Naive thymus-derived CD8-positive, alpha-beta T cell (primary cell): Measurements from ENCODE around the gene ADAMTS17. TPM values are rescaled to one million over a fixed set of nuclear protein-coding genes. Genes with fewer than 3 reads are reported as not detected.

Source experiments
- ATAC-seq, 2 donors: fragments of 150-1000 bp; cut with Tn5 transposase in 1 of 2; sonication (Bioruptor Pico), chemical (Tn5 transposase) in 1 of 2; 1 replicate in 1 of 2; 2 replicates in 1 of 2; pipeline ENCODE4 v1.10.0; 2021; ENCODE audit warnings: mild to moderate bottlenecking in 2 of 2, moderate library complexity in 2 of 2
- POLR2A ChIA-PET: fragments of 350-600 bp; sonication (Branson Sonifier 250); formaldehyde crosslinking; loops from one replicate; lab custom pipeline; 2021; ENCODE audit warnings: antibody characterized with exemption; lab: Charles Lee
- DNase-seq, 10 donors: peaks; one replicate each; pipeline versions ENCODE4 v3.0.0 to v3.0.0-alpha.2; 2020 to 2022
- H3K27ac Mint-ChIP-seq, 10 donors: one replicate each; pipeline ENCODE4 v1.8.0; 2020 to 2022; ENCODE audit warnings: mild to moderate bottlenecking in 10 of 10, mixed read lengths in 10 of 10, moderate library complexity in 4 of 10, inconsistent platforms in 1 of 10
- H3K27me3 Mint-ChIP-seq, 5 donors: one replicate each; pipeline ENCODE4 v1.8.0; 2021 to 2022; ENCODE audit warnings: mixed read lengths in 5 of 5
- H3K36me3 Mint-ChIP-seq, 3 donors: one replicate each; pipeline ENCODE4 v1.8.0; 2020 to 2022; ENCODE audit warnings: mixed read lengths in 3 of 3, mild to moderate bottlenecking in 2 of 3, inconsistent platforms in 1 of 3
- H3K4me1 Mint-ChIP-seq, 4 donors: one replicate each; pipeline ENCODE4 v1.8.0; 2021 to 2022; ENCODE audit warnings: mixed read lengths in 4 of 4
- H3K4me3 Mint-ChIP-seq, 10 donors: one replicate each; pipeline ENCODE4 v1.8.0; 2020 to 2022; ENCODE audit warnings: mild to moderate bottlenecking in 10 of 10, mixed read lengths in 10 of 10, moderate library complexity in 6 of 10, inconsistent platforms in 1 of 10
- H3K9me3 Mint-ChIP-seq, 9 donors: one replicate each; pipeline ENCODE4 v1.8.0; 2020 to 2022; ENCODE audit warnings: mixed read lengths in 9 of 9, mild to moderate bottlenecking in 3 of 9, inconsistent platforms in 1 of 9, moderate library complexity in 1 of 9
- polyA plus RNA-seq, 3 donors: library from polyadenylated mRNA; unstranded; fragments of 300-500 nt; fragmentation: Illumina TruSeq; gene quantifications; one replicate each; pipeline ENCODE4 v1.2.3, GENCODE V29; 2021
- total RNA-seq, 8 experiments: library from RNA in 2 of 8; stranded (reverse) in 2 of 8; gene quantifications; one replicate each; pipeline ENCODE4 v1.2.3 and lab custom pipeline; 2021 to 2026

ADAMTS17 gene
- total and polyA plus RNA-seq, 5 experiments from 2014 or later: 0.20 to 4.6 (median 1.8) TPM

DNA sequence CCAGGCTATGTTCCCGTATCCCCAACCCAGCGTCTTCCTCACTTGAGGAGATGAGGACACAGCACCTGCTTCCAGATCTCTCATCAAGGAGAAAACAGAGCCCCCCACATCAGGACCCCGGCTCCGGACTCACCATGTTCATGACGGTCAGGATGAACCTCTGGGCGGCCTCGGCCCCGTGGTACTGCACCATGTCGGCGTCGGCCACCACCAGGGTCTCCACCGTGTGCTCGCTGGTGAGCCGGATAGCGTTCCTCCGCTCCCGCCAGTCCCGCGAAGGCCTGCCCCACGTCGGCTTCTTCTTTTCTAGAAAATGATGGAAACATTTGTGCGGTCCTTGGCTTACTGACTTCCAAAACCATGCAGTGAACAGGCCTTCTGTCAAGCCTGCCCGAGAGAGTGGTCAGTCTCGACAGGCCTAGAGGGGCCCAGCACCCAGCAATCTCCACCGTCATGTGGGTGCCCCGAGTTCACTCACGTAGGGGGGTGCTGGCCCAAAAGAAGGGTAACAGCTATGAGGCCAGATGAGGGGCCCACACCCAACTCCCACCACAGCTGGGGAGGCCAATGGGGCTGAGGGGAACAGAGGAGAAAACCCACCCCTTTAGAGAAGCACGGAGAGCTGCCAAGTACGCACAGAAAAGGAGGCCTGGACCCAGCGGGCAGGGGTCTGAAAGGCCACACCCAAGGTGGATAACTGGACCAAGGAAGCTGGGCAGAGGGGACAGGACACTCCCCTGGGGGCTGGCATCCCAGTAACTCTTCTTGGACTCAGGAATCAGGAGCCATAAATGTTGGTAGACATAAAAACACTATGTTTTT lies 60.5 kb downstream of the ADAMTS17 start:
- H3K4me1 Mint-ChIP-seq: peaks cover 0 to 15% (median 7%) of the 10 kb centered on the region in 4 donors
- H3K27me3 Mint-ChIP-seq: no peaks in the 10 kb centered on the region
- DNase-seq (no peak), ATAC-seq (no peak)
- peaks cover 0 to 13% (median 3%) of the 10 kb centered on the region in 3 donors for H3K36me3 Mint-ChIP-seq
- H3K4me3 Mint-ChIP-seq: no peak overlapping the region
- no peak overlapping the region for H3K27ac Mint-ChIP-seq
- H3K9me3 Mint-ChIP-seq: peaks cover 0 to 1% (median 0%) of the 10 kb centered on the region in 9 donors
- POLR2A ChIA-PET: no interaction called here

GRCh38 chr15:100279849-100280248 lies 61.9 kb downstream of the ADAMTS17 start:
- peaks cover 0 to 2% (median 0%) of the 10 kb centered on the region in 9 donors for H3K9me3 Mint-ChIP-seq
- H3K36me3 Mint-ChIP-seq: peaks cover 0 to 11% (median 3%) of the 10 kb centered on the region in 3 donors
- peak overlapping the region in 2 of 10 donors; percentile 11 to 70 for H3K27ac Mint-ChIP-seq
- ATAC-seq (no peak), DNase-seq (no peak)
- POLR2A ChIA-PET: no interaction called here
- no peak overlapping the region for H3K4me3 Mint-ChIP-seq
- peaks cover 0 to 15% (median 8%) of the 10 kb centered on the region in 4 donors for H3K4me1 Mint-ChIP-seq
- H3K27me3 Mint-ChIP-seq: no peaks in the 10 kb centered on the region

DNA sequence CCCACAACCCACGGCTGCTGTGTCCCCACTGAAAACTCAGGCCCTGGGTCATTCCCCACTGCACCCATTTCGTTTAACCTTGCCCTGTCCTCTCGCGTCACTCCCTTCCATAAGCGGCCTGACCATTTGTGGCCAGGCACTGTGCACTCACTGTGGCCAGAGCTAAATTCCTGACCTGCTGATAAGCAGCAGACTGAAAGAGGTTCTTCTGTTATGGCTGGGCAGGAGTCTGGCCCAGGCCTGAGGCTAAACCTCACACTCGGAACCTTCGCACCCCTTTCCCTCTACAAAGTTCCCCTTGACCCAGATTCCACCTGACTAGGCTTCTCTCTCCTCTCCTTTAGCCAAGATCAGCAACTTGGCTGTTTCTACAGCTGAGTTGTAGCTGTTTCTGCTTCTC lies 62.3 kb downstream of the ADAMTS17 start:
- peaks cover 0 to 15% (median 8%) of the 10 kb centered on the region in 4 donors for H3K4me1 Mint-ChIP-seq
- POLR2A ChIA-PET: no interaction called here
- peak overlapping the region in 1 of 10 donors; percentile 70 for H3K27ac Mint-ChIP-seq
- ATAC-seq: no peak
- no peak overlapping the region for H3K4me3 Mint-ChIP-seq
- peaks cover 0 to 6% (median 0%) of the 10 kb centered on the region in 9 donors for H3K9me3 Mint-ChIP-seq
- DNase-seq: no peak
- no peaks in the 10 kb centered on the region for H3K27me3 Mint-ChIP-seq
- peaks cover under 1 to 14% (median 3%) of the 10 kb centered on the region in 3 donors for H3K36me3 Mint-ChIP-seq

- Mint-ChIP-seq H3K36me3 (peaks cover 4 to 17% (median 7%) of the 10 kb centered on the region in 3 donors), H3K9me3 (peaks cover 0 to 13% (median 3%) of the 10 kb centered on the region in 9 donors), H3K4me3 (no peak overlapping the region), H3K4me1 (peaks cover 0 to 15% (median 8%) of the 10 kb centered on the region in 4 donors), H3K27me3 (no peaks in the 10 kb centered on the region), H3K27ac (peak overlapping the region in 1 of 10 donors; percentile 70)
- ATAC-seq (no peak), DNase-seq (no peak)
- POLR2A ChIA-PET: no interaction called here
Observed at GRCh38 chr15:100278596-100279380, 63.0 kb downstream of the ADAMTS17 start.

DNA sequence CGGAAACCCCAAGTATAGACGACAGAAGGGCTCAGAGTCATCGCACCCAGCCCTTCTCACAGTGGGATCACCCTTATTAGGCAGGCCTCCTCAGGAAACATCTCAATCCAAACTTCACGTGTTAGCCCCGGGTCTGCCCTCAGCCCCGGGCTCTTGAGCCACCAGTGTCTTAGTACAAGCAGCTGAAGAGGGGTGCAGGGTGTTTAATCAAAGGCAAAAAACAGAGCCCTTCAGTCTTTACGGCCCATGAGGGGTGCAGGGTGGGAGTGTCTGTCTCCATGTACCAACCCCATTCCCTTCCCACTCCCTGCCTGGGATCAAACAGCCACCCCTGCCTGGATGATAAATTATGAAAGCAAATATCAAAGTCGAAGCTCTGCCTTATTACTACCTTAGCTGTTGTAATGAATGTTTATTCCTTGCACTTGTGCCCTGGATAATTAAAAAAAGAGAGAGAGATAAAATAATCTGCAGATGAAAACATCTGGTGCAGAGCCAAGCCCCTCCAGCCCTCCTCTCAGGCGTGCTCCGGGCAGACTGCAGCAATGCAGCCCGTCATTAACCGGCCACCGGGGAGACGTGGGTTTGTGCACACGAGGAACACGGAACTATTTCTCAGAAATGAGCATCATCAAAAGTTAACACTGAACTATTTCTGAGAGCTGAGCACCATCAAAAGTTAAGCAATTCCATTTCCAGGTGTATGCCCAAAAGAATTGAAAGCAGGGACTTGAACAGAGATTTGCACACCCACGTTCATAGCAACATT lies 64.5 kb downstream of the ADAMTS17 start:
- no peaks in the 10 kb centered on the region for H3K27me3 Mint-ChIP-seq
- H3K4me1 Mint-ChIP-seq: peaks cover 0 to 15% (median 8%) of the 10 kb centered on the region in 4 donors
- POLR2A ChIA-PET: no interaction called here
- H3K9me3 Mint-ChIP-seq: peaks cover 4 to 28% (median 18%) of the 10 kb centered on the region in 9 donors
- peaks cover 4 to 30% (median 22%) of the 10 kb centered on the region in 3 donors for H3K36me3 Mint-ChIP-seq
- ATAC-seq (no peak), DNase-seq (no peak)
- H3K4me3 Mint-ChIP-seq: no peak overlapping the region
- H3K27ac Mint-ChIP-seq: peak overlapping the region in 1 of 10 donors; percentile 41

DNA sequence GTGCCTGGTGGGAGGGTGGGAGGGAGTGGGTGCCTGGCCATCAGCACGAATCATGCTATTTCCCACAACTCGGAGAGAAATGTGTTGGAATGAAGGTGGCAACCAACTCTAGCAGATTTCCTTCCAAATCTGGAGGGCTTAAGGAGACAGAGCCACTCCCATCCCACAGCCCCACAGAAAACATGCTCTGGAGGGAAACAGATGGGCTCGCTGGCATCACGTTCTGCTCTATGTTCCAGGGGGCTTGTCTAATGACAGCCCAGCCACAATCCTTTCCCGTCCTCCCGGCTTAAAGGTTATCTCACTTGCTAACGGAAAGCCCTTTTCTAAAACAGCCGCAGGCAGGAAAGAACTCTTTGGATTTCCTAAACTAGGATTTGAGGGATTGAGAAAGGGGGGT lies 65.3 kb downstream of the ADAMTS17 start:
- Mint-ChIP-seq H3K27ac (peak overlapping the region in 1 of 10 donors; percentile 41), H3K9me3 (peaks cover 12 to 36% (median 25%) of the 10 kb centered on the region in 9 donors), H3K4me3 (no peak overlapping the region), H3K27me3 (no peaks in the 10 kb centered on the region), H3K4me1 (peaks cover 0 to 15% (median 6%) of the 10 kb centered on the region in 4 donors), H3K36me3 (peaks cover 4 to 37% (median 29%) of the 10 kb centered on the region in 3 donors)
- ATAC-seq: no peak
- POLR2A ChIA-PET: no interaction called here
- no peak for DNase-seq

- H3K27ac Mint-ChIP-seq: peak overlapping the region in 1 of 10 donors; percentile 4
- peaks cover 4 to 39% (median 35%) of the 10 kb centered on the region in 3 donors for H3K36me3 Mint-ChIP-seq
- no peak overlapping the region for H3K4me3 Mint-ChIP-seq
- DNase-seq (no peak), ATAC-seq (no peak)
- H3K27me3 Mint-ChIP-seq: no peaks in the 10 kb centered on the region
- H3K4me1 Mint-ChIP-seq: peaks cover 0 to 15% (median 6%) of the 10 kb centered on the region in 4 donors
- POLR2A ChIA-PET: no interaction called here
- H3K9me3 Mint-ChIP-seq: peaks cover 16 to 44% (median 30%) of the 10 kb centered on the region in 9 donors
Observed at GRCh38 chr15:100275641-100276040, 66.1 kb downstream of the ADAMTS17 start.

GRCh38 chr15:100269831-100270230 lies 71.9 kb downstream of the ADAMTS17 start:
- peaks cover 2 to 42% (median 39%) of the 10 kb centered on the region in 3 donors for H3K36me3 Mint-ChIP-seq
- ATAC-seq (no peak), DNase-seq (peak in 1 of 10 donors; percentile 9)
- POLR2A ChIA-PET: no interaction called here
- H3K4me1 Mint-ChIP-seq: peaks cover 0 to 4% (median 0%) of the 10 kb centered on the region in 4 donors
- no peaks in the 10 kb centered on the region for H3K27me3 Mint-ChIP-seq
- H3K4me3 Mint-ChIP-seq: no peak overlapping the region
- H3K9me3 Mint-ChIP-seq: peaks cover 20 to 56% (median 30%) of the 10 kb centered on the region in 9 donors
- no peak overlapping the region for H3K27ac Mint-ChIP-seq

GRCh38 chr15:100266166-100266565 lies 75.6 kb downstream of the ADAMTS17 start:
- no peak overlapping the region for H3K27ac Mint-ChIP-seq
- peaks cover 0 to 4% (median 0%) of the 10 kb centered on the region in 4 donors for H3K4me1 Mint-ChIP-seq
- H3K9me3 Mint-ChIP-seq: peaks cover 0 to 23% (median 5%) of the 10 kb centered on the region in 9 donors
- H3K36me3 Mint-ChIP-seq: peaks cover 6 to 17% (median 12%) of the 10 kb centered on the region in 3 donors
- no peak for ATAC-seq
- no peaks in the 10 kb centered on the region for H3K27me3 Mint-ChIP-seq
- H3K4me3 Mint-ChIP-seq: no peak overlapping the region
- DNase-seq: no peak
- POLR2A ChIA-PET: no interaction called here

- H3K4me1 Mint-ChIP-seq: peaks cover 0 to 4% (median 0%) of the 10 kb centered on the region in 4 donors
- no peak for ATAC-seq
Observed at GRCh38 chr15:100265641-100266035, 76.1 kb downstream of the ADAMTS17 start.

GRCh38 chr15:100264994-100265640 lies 76.7 kb downstream of the ADAMTS17 start:
- Mint-ChIP-seq H3K27me3 (no peaks in the 10 kb centered on the region), H3K9me3 (peaks cover 0 to 16% (median 0%) of the 10 kb centered on the region in 9 donors), H3K4me1 (peaks cover 0 to 4% (median 0%) of the 10 kb centered on the region in 4 donors), H3K36me3 (peaks cover 7 to 20% (median 11%) of the 10 kb centered on the region in 3 donors), H3K27ac (peak overlapping the region in 2 of 10 donors; percentile 35 to 51), H3K4me3 (no peak overlapping the region)
- POLR2A ChIA-PET: interaction anchor here (0.6 kb wide), 1 partner anchor 24 kb away, joined by 3 read pairs; no protein-coding TSS in a partner anchor
- DNase-seq (no peak), ATAC-seq (no peak)

More at GRCh38 chr15:100265641-100266035, 76.1 kb downstream of the ADAMTS17 start:
- DNase-seq: no peak
- Mint-ChIP-seq H3K4me3 (no peak overlapping the region), H3K9me3 (peaks cover 0 to 18% (median under 1%) of the 10 kb centered on the region in 9 donors), H3K27me3 (no peaks in the 10 kb centered on the region), H3K36me3 (peaks cover 8 to 19% (median 10%) of the 10 kb centered on the region in 3 donors), H3K27ac (no peak overlapping the region)
- POLR2A ChIA-PET: no interaction called here
